CD4-positive, alpha-beta T cell (primary cell): Measurements from ENCODE around the gene SLC1A3. TPM values are rescaled to one million over a fixed set of nuclear protein-coding genes. Genes with fewer than 3 reads are reported as not detected.

Experiments used
- ATAC-seq: fragments of 200-7000 bp; cut with Tn5 transposase; one replicate; pipeline ENCODE4 v1.10.0; 2022; ENCODE audit warnings: mild to moderate bottlenecking; ENCODE audit not compliant: poor library complexity
- CTCF ChIA-PET: fragments of 350-600 bp; sonication (Branson Sonifier 250); formaldehyde crosslinking; loops from one replicate; lab custom pipeline; 2021; ENCODE audit warnings: antibody characterized with exemption, inconsistent platforms; lab: Charles Lee
- POLR2A ChIA-PET: fragments of 350-600 bp; sonication (Branson Sonifier 250); formaldehyde crosslinking; loops from one replicate; lab custom pipeline; 2021; ENCODE audit warnings: antibody characterized with exemption, inconsistent platforms; lab: Charles Lee
- DNase-seq, 14 experiments: peaks; one replicate each; pipeline ENCODE4 v3.0.0-alpha.2; 2013 to 2020; ENCODE audit warnings: mixed read lengths in 2 of 14
- H3K27ac ChIP-seq, 2 donors: one replicate each; pipeline versions ENCODE4 v1.5.1 to v1.7.0; 2013; ENCODE audit warnings: low read length in 2 of 2, low read depth in 1 of 2, mild to moderate bottlenecking in 1 of 2
- H3K27me3 ChIP-seq, 2 experiments: 1 replicate in 1 of 2; 2 replicates in 1 of 2; pipeline versions ENCODE4 v1.6.1 to v1.7.0; 2013; ENCODE audit warnings: low read length in 2 of 2, control low read depth in 1 of 2, mild to moderate bottlenecking in 1 of 2, moderate library complexity in 1 of 2; ENCODE audit not compliant: insufficient read depth in 2 of 2, control insufficient read depth in 1 of 2
- H3K36me3 ChIP-seq: one replicate; pipeline ENCODE4 v1.6.1; 2013; ENCODE audit warnings: low read length, control low read depth; ENCODE audit not compliant: insufficient read depth
- H3K4me1 ChIP-seq: one replicate; pipeline ENCODE4 v1.6.1; 2013; ENCODE audit warnings: low read length, control low read depth; ENCODE audit not compliant: insufficient read depth
- H3K4me3 ChIP-seq: one replicate; pipeline ENCODE4 v1.5.1; 2013; ENCODE audit warnings: mild to moderate bottlenecking, low read length, moderate library complexity
- H3K9me3 ChIP-seq, 2 experiments: 1 replicate in 1 of 2; 2 replicates in 1 of 2; pipeline versions ENCODE4 v1.6.1 to v1.7.0; 2013; ENCODE audit warnings: low read length in 2 of 2, mild to moderate bottlenecking in 2 of 2, control low read depth in 1 of 2, moderate library complexity in 1 of 2; ENCODE audit not compliant: control insufficient read depth in 1 of 2, insufficient read depth in 1 of 2
- H3K27ac Mint-ChIP-seq: one replicate; pipeline ENCODE4 v1.8.0; 2020; ENCODE audit warnings: mixed read lengths
- H3K27me3 Mint-ChIP-seq: one replicate; pipeline ENCODE4 v1.8.0; 2021; ENCODE audit warnings: mixed read lengths
- H3K36me3 Mint-ChIP-seq: one replicate; pipeline ENCODE4 v1.8.0; 2021; ENCODE audit warnings: low read depth, mixed read lengths
- H3K4me1 Mint-ChIP-seq: one replicate; pipeline ENCODE4 v1.8.0; 2021; ENCODE audit warnings: low read depth, mixed read lengths
- H3K4me3 Mint-ChIP-seq: one replicate; pipeline ENCODE4 v1.8.0; 2020; ENCODE audit warnings: mild to moderate bottlenecking, mixed read lengths
- H3K9me3 Mint-ChIP-seq: one replicate; pipeline ENCODE4 v1.8.0; 2020; ENCODE audit warnings: mixed read lengths
- CTCF ChIP-seq: fragments of 200-600 bp; IDR thresholded peaks from one replicate; pipeline ENCODE4 v1.8.0; 2022; ENCODE audit warnings: antibody characterized with exemption, mild to moderate bottlenecking
- intact Hi-C, 2 experiments: fragments of 100-400 bp; cut with DNase I in 1 of 2; cut with micrococcal nuclease in 1 of 2; formaldehyde crosslinking; loops; one replicate each; pipeline versions ENCODE4 v1.15.1 to v1.9.0; 2023 to 2025; cut with DNase I, micrococcal nuclease
- total RNA-seq, 174 experiments: library from RNA in 2 of 174; stranded (reverse) in 2 of 174; gene quantifications; one replicate each; pipeline ENCODE4 v1.2.3 and lab custom pipeline; 2021 to 2026

Gene SLC1A3
- total RNA-seq, 2 experiments from 2014 or later: not detected

DNA sequence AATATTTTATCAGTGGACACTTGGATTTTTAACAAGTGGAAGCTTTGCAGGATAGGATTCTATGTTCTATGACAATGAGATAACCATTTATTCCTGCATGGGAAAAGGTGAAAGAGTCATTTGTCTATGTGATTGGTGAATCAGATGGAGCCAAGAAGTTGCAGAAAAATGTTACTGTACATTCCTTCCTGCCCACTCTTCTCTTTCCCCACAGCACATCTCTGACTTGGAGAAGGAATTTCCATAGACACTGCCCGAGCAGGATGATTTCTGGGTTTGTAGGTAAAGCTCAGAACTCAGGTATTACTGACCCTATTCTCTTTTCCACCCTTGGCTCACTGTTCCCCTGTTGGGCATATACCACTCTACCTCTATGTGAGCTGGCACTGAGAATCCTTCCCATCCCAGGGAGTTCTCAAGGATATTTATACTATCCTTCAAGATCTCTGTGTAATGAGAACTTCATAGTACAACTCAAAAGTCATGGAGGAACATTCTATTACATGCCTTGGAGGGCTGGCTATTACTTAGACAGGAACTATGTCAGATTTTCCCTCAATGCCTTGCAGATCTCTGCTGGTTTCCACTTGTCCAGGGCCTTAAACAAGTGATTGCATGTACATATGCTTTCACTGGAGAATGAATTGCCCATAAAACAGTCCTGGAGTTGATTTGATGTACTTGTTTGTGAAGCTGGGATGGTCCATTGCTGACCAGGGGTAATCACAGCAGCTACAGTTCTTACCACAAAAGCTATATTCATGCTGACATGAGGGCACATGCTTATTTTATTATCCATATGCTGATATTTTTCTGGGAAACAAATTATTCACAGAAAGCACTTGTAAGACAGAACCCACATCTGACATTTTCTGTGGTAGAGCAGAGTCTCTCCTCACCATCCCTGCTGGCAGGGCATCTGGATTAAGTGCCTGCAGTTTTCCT lies 24.1 kb downstream of the SLC1A3 start:
- Mint-ChIP-seq H3K27me3 (peaks cover 13% of the 10 kb centered on the region), H3K4me1 (no peaks in the 10 kb centered on the region), H3K36me3 (no peaks in the 10 kb centered on the region), H3K4me3 (no peak overlapping the region), H3K9me3 (no peaks in the 10 kb centered on the region), H3K27ac (no peak overlapping the region)
- no peak for DNase-seq
- Histone ChIP-seq H3K27me3 (peaks cover 0 to 5% of the 10 kb centered on the region in 2 experiments), H3K27ac (no peak overlapping the region), H3K4me1 (no peaks in the 10 kb centered on the region), H3K9me3 (no peaks in the 10 kb centered on the region), H3K4me3 (no peak overlapping the region), H3K36me3 (no peaks in the 10 kb centered on the region)
- no peak for ATAC-seq
- POLR2A ChIA-PET: no interaction called here
- CTCF ChIA-PET: no interaction called here
- intact Hi-C loops: no loop called here
- TF ChIP-seq CTCF: no peak

- ChIA-PET POLR2A (no interaction called here), CTCF (no interaction called here)
- Mint-ChIP-seq H3K27ac (no peak overlapping the region), H3K27me3 (peaks cover 15% of the 10 kb centered on the region), H3K4me3 (no peak overlapping the region), H3K4me1 (no peaks in the 10 kb centered on the region), H3K36me3 (no peaks in the 10 kb centered on the region), H3K9me3 (no peaks in the 10 kb centered on the region)
- Histone ChIP-seq H3K4me3 (no peak overlapping the region), H3K27ac (no peak overlapping the region), H3K4me1 (no peaks in the 10 kb centered on the region), H3K36me3 (no peaks in the 10 kb centered on the region), H3K27me3 (peaks cover 0 to 5% of the 10 kb centered on the region in 2 experiments), H3K9me3 (no peaks in the 10 kb centered on the region)
- DNase-seq (no peak), ATAC-seq (no peak)
- no peak for TF ChIP-seq CTCF
- intact Hi-C loops: no loop called here
Observed at GRCh38 chr5:36631154-36631553, 24.7 kb downstream of the SLC1A3 start.

DNA sequence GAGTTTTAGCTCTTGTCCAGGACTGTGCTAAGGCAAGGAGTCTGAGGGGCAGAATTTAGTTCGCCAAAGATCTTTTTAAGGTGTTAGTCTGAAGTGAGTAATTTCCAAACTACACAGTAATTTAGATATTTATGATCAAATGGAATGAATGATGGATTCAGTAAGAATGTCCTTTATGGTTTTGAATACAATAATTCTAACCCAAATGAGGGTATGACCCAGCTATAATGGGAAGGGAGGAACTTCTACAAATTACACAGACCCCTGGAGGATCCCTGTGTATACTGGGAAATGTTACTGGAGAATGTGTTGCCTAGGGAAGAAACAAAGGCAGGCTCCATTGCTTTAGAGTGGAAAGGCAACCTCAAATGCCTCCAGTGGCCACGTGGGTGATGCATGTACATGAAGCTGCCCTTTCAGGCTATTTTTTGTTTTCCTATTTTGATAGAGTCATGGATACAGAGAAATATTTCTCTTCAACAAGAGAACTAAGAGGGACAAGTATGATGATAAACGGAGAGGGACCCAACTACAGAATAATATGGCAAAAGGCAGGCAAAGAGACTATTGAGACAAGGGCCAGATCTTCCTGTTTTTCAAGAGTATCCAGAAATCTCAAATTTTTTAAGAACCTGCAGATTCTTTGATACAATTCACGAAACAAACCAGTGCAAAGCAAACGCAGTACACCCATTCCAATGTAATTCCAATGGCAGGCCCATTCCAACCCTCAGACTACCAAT lies 25.4 kb downstream of the SLC1A3 start:
- ATAC-seq: no peak
- no peak for DNase-seq
- no peaks in the 10 kb centered on the region for H3K9me3 Mint-ChIP-seq
- peaks cover 15% of the 10 kb centered on the region for H3K27me3 Mint-ChIP-seq
- Histone ChIP-seq H3K27ac (no peak overlapping the region), H3K4me3 (no peak overlapping the region), H3K9me3 (no peaks in the 10 kb centered on the region), H3K4me1 (no peaks in the 10 kb centered on the region), H3K27me3 (peaks cover 0 to 5% of the 10 kb centered on the region in 2 experiments), H3K36me3 (no peaks in the 10 kb centered on the region)
- ChIA-PET POLR2A (no interaction called here), CTCF (no interaction called here)
- no peaks in the 10 kb centered on the region for H3K4me1 Mint-ChIP-seq
- intact Hi-C loops: no loop called here
- no peaks in the 10 kb centered on the region for H3K36me3 Mint-ChIP-seq
- H3K4me3 Mint-ChIP-seq: no peak overlapping the region
- H3K27ac Mint-ChIP-seq: no peak overlapping the region
- TF ChIP-seq CTCF: no peak
